WTC11 (cell line): ENCODE measurements around the gene ZNF518A. TPM values are rescaled to one million over a fixed set of nuclear protein-coding genes. Genes with fewer than 3 reads are reported as not detected.

Experiments used
- ATAC-seq: fragments of 200-7000 bp; cut with Tn5 transposase; 2 replicates; pipeline ENCODE4 v1.10.0; 2021; ENCODE audit warnings: mild to moderate bottlenecking, moderate library complexity
- CTCF ChIA-PET: fragments of 300-600 bp; sonication (Branson Sonifier 250); formaldehyde crosslinking; loops from one replicate; lab custom pipeline; 2021; ENCODE audit warnings: antibody characterized with exemption; lab: Charles Lee
- POLR2A ChIA-PET: fragments of 350-600 bp; sonication (Branson Sonifier 250); formaldehyde crosslinking; loops from one replicate; lab custom pipeline; 2021; ENCODE audit warnings: antibody characterized with exemption; lab: Charles Lee
- DNase-seq: peaks from one replicate; pipeline ENCODE4 v3.0.0; 2021; ENCODE audit warnings: low spot score
- H3K27ac Mint-ChIP-seq: 2 replicates; pipeline ENCODE4 v1.8.0; 2021; ENCODE audit warnings: mixed read lengths
- H3K27me3 Mint-ChIP-seq: 2 replicates; pipeline ENCODE4 v1.8.0; 2021; ENCODE audit warnings: low read depth, mild to moderate bottlenecking, moderate library complexity, mixed read lengths
- H3K36me3 Mint-ChIP-seq: 2 replicates; pipeline ENCODE4 v1.8.0; 2021; ENCODE audit warnings: mixed read lengths
- H3K4me1 Mint-ChIP-seq: 2 replicates; pipeline ENCODE4 v1.8.0; 2022; ENCODE audit warnings: mixed read lengths
- H3K4me3 Mint-ChIP-seq: 2 replicates; pipeline ENCODE4 v1.8.0; 2021; ENCODE audit warnings: mild to moderate bottlenecking, moderate library complexity, mixed read lengths
- H3K9me3 Mint-ChIP-seq: 2 replicates; pipeline ENCODE4 v1.8.0; 2021; ENCODE audit warnings: mixed read lengths
- HMGA2 ChIP-seq: fragments of 250-450 bp; sonication (Bioruptor Pico); IDR thresholded peaks from 2 replicates; pipeline ENCODE4 v1.4.0; 2021; ENCODE audit warnings: mild to moderate bottlenecking, moderate library complexity
- MYBL2 ChIP-seq: sonication (generic); formaldehyde crosslinking; IDR thresholded peaks from 2 replicates; pipeline ENCODE4 v1.8.1; 2023; ENCODE audit warnings: mild to moderate bottlenecking, moderate library complexity, missing genetic modification reagents
- NFE2L1 ChIP-seq: sonication (generic); formaldehyde crosslinking; IDR thresholded peaks from 2 replicates; pipeline ENCODE4 v1.8.1; 2023; ENCODE audit warnings: missing genetic modification reagents
- RELA ChIP-seq: sonication (generic); formaldehyde crosslinking; IDR thresholded peaks from 2 replicates; pipeline ENCODE4 v1.8.1; 2022; ENCODE audit warnings: missing genetic modification reagents, mild to moderate bottlenecking, borderline replicate concordance
- RORB ChIP-seq: fragments of 250-450 bp; sonication (Bioruptor Pico); IDR thresholded peaks from 2 replicates; pipeline ENCODE4 v1.9.0; 2021; ENCODE audit warnings: mild to moderate bottlenecking
- SMAD4 ChIP-seq: sonication (generic); formaldehyde crosslinking; IDR thresholded peaks from 2 replicates; pipeline ENCODE4 v1.8.0; 2022; ENCODE audit warnings: mild to moderate bottlenecking, missing genetic modification reagents
- SP1 ChIP-seq: sonication (generic); formaldehyde crosslinking; conservative IDR thresholded peaks from 2 replicates; pipeline ENCODE4 v1.8.1; 2022; ENCODE audit warnings: missing genetic modification reagents
- TEAD4 ChIP-seq: sonication (generic); formaldehyde crosslinking; IDR thresholded peaks from 2 replicates; pipeline ENCODE4 v1.8.0; 2022; ENCODE audit warnings: mild to moderate bottlenecking, missing genetic modification reagents
- ZNF138 ChIP-seq: sonication (generic); formaldehyde crosslinking; conservative IDR thresholded peaks from 2 replicates; pipeline ENCODE4 v1.8.1; 2022; ENCODE audit warnings: mild to moderate bottlenecking, moderate library complexity, missing genetic modification reagents
- ZNF219 ChIP-seq: sonication (generic); formaldehyde crosslinking; IDR thresholded peaks from 2 replicates; pipeline ENCODE4 v1.8.0; 2023; ENCODE audit warnings: missing genetic modification reagents, mild to moderate bottlenecking, borderline replicate concordance
- ZNF263 ChIP-seq: sonication (generic); formaldehyde crosslinking; IDR thresholded peaks from 2 replicates; pipeline ENCODE4 v1.8.1; 2022; ENCODE audit warnings: low read depth, mild to moderate bottlenecking, moderate library complexity, missing genetic modification reagents
- ZNF396 ChIP-seq: fragments of 250-450 bp; sonication (Bioruptor Pico); IDR thresholded peaks from 2 replicates; pipeline ENCODE4 v1.8.0; 2021; ENCODE audit warnings: mild to moderate bottlenecking, moderate library complexity, borderline replicate concordance
- total RNA-seq: library from RNA; stranded (reverse); gene quantifications from 3 replicates; pipeline ENCODE4 v1.2.3, GENCODE V29; 2021
- TF ChIP-seq, protein P1 (sequence below): sonication (generic); formaldehyde crosslinking; IDR thresholded peaks from 2 replicates; pipeline ENCODE4 v1.8.0; 2022; ENCODE audit warnings: mild to moderate bottlenecking, missing genetic modification reagents
- TF ChIP-seq, protein P2 (sequence below): sonication (generic); formaldehyde crosslinking; conservative IDR thresholded peaks from 2 replicates; pipeline ENCODE4 v1.8.1; 2023; ENCODE audit warnings: mild to moderate bottlenecking, low read depth, missing genetic modification reagents, moderate library complexity
- TF ChIP-seq, protein P3 (sequence below): sonication (generic); formaldehyde crosslinking; IDR thresholded peaks from 2 replicates; pipeline ENCODE4 v1.8.0; 2023; ENCODE audit warnings: missing genetic modification reagents, mild to moderate bottlenecking, borderline replicate concordance
- TF ChIP-seq, protein P4 (sequence below): fragments of 250-450 bp; sonication (Bioruptor Pico); IDR thresholded peaks from 2 replicates; pipeline ENCODE4 v1.9.0; 2021; ENCODE audit warnings: mild to moderate bottlenecking
- TF ChIP-seq, protein P5 (sequence below): fragments of 250-450 bp; sonication (Bioruptor Pico); IDR thresholded peaks from 2 replicates; pipeline ENCODE4 v1.8.0; 2021; ENCODE audit warnings: mild to moderate bottlenecking
- TF ChIP-seq, protein P6 (sequence below): fragments of 250-450 bp; sonication (Bioruptor Pico); conservative IDR thresholded peaks from 2 replicates; pipeline ENCODE4 v1.9.0; 2021; ENCODE audit warnings: mild to moderate bottlenecking
- TF ChIP-seq, protein P7 (sequence below): sonication (generic); formaldehyde crosslinking; IDR thresholded peaks from 2 replicates; pipeline ENCODE4 v1.8.0; 2023; ENCODE audit warnings: mild to moderate bottlenecking, missing genetic modification reagents
- TF ChIP-seq, protein P8 (sequence below): sonication (generic); formaldehyde crosslinking; IDR thresholded peaks from 2 replicates; pipeline ENCODE4 v1.8.1; 2023; ENCODE audit warnings: mild to moderate bottlenecking, missing genetic modification reagents, borderline replicate concordance

Gene ZNF518A
- total RNA-seq, 1 experiment from 2014 or later: 29.9 TPM

DNA sequence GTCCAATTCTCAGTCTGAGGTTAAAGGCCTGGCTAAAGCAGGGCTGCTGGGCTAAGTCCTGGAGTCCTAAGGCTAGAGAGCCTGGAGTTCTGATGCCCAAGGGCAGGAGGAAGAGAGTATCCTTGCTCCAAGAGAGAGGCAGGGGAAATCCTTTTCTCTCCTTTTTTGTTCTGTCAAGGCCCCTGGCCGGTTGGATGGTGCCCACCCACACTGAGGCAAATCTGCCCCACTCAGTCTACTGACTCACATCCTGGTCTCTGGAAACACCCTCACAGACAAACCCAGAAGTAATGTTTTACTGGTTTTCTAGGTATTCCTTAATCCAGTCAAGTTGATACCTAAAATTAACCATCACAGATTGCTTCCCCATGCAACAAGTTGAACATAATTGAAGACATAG lies 23.0 kb downstream of the ZNF518A start:
- Mint-ChIP-seq H3K4me1 (no peaks in the 10 kb centered on the region), H3K36me3 (peaks cover 58% of the 10 kb centered on the region), H3K27ac (no peak overlapping the region), H3K9me3 (no peaks in the 10 kb centered on the region), H3K27me3 (no peaks in the 10 kb centered on the region)
- ATAC-seq: no peak
- no peak for DNase-seq
- POLR2A ChIA-PET: no interaction called here
- TF ChIP-seq ZNF396 (CRISPR knock-in tag) (no peak), ZNF138 (CRISPR knock-in tag) (no peak), SP1 (no peak), RORB (CRISPR knock-in tag) (no peak), TEAD4 (CRISPR knock-in tag) (no peak), ZNF219 (no peak), RELA (CRISPR knock-in tag) (no peak), MYBL2 (CRISPR knock-in tag) (no peak), HMGA2 (CRISPR knock-in tag) (no peak), ZNF263 (no peak), NFE2L1 (CRISPR knock-in tag) (no peak), SMAD4 (CRISPR knock-in tag) (no peak)
- TF ChIP-seq, protein P1, sequence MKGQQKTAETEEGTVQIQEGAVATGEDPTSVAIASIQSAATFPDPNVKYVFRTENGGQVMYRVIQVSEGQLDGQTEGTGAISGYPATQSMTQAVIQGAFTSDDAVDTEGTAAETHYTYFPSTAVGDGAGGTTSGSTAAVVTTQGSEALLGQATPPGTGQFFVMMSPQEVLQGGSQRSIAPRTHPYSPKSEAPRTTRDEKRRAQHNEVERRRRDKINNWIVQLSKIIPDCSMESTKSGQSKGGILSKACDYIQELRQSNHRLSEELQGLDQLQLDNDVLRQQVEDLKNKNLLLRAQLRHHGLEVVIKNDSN (CRISPR knock-in tag): no peak
- TF ChIP-seq, protein P2, sequence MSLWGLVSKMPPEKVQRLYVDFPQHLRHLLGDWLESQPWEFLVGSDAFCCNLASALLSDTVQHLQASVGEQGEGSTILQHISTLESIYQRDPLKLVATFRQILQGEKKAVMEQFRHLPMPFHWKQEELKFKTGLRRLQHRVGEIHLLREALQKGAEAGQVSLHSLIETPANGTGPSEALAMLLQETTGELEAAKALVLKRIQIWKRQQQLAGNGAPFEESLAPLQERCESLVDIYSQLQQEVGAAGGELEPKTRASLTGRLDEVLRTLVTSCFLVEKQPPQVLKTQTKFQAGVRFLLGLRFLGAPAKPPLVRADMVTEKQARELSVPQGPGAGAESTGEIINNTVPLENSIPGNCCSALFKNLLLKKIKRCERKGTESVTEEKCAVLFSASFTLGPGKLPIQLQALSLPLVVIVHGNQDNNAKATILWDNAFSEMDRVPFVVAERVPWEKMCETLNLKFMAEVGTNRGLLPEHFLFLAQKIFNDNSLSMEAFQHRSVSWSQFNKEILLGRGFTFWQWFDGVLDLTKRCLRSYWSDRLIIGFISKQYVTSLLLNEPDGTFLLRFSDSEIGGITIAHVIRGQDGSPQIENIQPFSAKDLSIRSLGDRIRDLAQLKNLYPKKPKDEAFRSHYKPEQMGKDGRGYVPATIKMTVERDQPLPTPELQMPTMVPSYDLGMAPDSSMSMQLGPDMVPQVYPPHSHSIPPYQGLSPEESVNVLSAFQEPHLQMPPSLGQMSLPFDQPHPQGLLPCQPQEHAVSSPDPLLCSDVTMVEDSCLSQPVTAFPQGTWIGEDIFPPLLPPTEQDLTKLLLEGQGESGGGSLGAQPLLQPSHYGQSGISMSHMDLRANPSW (CRISPR knock-in tag): no peak
- TF ChIP-seq, protein P3, sequence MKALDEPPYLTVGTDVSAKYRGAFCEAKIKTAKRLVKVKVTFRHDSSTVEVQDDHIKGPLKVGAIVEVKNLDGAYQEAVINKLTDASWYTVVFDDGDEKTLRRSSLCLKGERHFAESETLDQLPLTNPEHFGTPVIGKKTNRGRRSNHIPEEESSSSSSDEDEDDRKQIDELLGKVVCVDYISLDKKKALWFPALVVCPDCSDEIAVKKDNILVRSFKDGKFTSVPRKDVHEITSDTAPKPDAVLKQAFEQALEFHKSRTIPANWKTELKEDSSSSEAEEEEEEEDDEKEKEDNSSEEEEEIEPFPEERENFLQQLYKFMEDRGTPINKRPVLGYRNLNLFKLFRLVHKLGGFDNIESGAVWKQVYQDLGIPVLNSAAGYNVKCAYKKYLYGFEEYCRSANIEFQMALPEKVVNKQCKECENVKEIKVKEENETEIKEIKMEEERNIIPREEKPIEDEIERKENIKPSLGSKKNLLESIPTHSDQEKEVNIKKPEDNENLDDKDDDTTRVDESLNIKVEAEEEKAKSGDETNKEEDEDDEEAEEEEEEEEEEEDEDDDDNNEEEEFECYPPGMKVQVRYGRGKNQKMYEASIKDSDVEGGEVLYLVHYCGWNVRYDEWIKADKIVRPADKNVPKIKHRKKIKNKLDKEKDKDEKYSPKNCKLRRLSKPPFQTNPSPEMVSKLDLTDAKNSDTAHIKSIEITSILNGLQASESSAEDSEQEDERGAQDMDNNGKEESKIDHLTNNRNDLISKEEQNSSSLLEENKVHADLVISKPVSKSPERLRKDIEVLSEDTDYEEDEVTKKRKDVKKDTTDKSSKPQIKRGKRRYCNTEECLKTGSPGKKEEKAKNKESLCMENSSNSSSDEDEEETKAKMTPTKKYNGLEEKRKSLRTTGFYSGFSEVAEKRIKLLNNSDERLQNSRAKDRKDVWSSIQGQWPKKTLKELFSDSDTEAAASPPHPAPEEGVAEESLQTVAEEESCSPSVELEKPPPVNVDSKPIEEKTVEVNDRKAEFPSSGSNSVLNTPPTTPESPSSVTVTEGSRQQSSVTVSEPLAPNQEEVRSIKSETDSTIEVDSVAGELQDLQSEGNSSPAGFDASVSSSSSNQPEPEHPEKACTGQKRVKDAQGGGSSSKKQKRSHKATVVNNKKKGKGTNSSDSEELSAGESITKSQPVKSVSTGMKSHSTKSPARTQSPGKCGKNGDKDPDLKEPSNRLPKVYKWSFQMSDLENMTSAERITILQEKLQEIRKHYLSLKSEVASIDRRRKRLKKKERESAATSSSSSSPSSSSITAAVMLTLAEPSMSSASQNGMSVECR (CRISPR knock-in tag): no peak
- TF ChIP-seq, protein P4, sequence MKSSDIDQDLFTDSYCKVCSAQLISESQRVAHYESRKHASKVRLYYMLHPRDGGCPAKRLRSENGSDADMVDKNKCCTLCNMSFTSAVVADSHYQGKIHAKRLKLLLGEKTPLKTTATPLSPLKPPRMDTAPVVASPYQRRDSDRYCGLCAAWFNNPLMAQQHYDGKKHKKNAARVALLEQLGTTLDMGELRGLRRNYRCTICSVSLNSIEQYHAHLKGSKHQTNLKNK (CRISPR knock-in tag): no peak
- TF ChIP-seq, protein P5, sequence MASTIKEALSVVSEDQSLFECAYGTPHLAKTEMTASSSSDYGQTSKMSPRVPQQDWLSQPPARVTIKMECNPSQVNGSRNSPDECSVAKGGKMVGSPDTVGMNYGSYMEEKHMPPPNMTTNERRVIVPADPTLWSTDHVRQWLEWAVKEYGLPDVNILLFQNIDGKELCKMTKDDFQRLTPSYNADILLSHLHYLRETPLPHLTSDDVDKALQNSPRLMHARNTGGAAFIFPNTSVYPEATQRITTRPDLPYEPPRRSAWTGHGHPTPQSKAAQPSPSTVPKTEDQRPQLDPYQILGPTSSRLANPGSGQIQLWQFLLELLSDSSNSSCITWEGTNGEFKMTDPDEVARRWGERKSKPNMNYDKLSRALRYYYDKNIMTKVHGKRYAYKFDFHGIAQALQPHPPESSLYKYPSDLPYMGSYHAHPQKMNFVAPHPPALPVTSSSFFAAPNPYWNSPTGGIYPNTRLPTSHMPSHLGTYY (CRISPR knock-in tag): no peak
- TF ChIP-seq, protein P6, sequence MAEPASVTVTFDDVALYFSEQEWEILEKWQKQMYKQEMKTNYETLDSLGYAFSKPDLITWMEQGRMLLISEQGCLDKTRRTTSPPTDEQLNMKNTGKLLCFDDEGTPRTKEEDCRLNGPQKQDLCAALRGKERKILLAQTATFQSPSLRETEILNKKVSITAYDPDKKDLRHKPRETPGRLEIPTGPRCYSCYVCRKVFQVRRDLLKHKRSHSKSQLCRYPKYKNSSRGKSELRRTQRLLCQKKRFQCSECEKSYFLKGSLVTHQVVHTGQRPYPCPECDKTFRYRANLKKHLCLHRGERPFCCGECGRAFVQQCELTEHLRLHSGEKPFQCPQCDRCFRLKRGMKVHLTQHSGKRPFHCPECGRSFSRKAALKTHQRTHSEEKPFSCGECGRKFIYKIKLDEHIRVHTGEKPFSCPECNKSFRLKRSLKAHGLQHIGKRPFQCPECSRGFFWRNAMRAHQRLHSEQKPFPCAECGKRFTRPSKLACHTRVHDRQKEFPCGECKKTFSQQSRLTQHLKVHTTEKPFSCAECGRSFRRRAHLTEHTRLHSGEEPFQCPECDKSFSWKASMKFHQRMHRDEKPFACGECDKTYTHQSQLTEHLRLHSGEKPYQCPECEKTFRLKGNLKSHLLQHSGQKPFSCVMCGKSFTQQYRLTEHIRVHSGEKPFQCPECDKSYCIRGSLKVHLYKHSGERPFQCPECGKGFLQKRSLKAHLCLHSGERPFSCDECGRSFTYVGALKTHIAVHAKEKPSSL (CRISPR knock-in tag): no peak
- TF ChIP-seq, protein P7, sequence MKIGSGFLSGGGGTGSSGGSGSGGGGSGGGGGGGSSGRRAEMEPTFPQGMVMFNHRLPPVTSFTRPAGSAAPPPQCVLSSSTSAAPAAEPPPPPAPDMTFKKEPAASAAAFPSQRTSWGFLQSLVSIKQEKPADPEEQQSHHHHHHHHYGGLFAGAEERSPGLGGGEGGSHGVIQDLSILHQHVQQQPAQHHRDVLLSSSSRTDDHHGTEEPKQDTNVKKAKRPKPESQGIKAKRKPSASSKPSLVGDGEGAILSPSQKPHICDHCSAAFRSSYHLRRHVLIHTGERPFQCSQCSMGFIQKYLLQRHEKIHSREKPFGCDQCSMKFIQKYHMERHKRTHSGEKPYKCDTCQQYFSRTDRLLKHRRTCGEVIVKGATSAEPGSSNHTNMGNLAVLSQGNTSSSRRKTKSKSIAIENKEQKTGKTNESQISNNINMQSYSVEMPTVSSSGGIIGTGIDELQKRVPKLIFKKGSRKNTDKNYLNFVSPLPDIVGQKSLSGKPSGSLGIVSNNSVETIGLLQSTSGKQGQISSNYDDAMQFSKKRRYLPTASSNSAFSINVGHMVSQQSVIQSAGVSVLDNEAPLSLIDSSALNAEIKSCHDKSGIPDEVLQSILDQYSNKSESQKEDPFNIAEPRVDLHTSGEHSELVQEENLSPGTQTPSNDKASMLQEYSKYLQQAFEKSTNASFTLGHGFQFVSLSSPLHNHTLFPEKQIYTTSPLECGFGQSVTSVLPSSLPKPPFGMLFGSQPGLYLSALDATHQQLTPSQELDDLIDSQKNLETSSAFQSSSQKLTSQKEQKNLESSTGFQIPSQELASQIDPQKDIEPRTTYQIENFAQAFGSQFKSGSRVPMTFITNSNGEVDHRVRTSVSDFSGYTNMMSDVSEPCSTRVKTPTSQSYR: no peak
- TF ChIP-seq, protein P8, sequence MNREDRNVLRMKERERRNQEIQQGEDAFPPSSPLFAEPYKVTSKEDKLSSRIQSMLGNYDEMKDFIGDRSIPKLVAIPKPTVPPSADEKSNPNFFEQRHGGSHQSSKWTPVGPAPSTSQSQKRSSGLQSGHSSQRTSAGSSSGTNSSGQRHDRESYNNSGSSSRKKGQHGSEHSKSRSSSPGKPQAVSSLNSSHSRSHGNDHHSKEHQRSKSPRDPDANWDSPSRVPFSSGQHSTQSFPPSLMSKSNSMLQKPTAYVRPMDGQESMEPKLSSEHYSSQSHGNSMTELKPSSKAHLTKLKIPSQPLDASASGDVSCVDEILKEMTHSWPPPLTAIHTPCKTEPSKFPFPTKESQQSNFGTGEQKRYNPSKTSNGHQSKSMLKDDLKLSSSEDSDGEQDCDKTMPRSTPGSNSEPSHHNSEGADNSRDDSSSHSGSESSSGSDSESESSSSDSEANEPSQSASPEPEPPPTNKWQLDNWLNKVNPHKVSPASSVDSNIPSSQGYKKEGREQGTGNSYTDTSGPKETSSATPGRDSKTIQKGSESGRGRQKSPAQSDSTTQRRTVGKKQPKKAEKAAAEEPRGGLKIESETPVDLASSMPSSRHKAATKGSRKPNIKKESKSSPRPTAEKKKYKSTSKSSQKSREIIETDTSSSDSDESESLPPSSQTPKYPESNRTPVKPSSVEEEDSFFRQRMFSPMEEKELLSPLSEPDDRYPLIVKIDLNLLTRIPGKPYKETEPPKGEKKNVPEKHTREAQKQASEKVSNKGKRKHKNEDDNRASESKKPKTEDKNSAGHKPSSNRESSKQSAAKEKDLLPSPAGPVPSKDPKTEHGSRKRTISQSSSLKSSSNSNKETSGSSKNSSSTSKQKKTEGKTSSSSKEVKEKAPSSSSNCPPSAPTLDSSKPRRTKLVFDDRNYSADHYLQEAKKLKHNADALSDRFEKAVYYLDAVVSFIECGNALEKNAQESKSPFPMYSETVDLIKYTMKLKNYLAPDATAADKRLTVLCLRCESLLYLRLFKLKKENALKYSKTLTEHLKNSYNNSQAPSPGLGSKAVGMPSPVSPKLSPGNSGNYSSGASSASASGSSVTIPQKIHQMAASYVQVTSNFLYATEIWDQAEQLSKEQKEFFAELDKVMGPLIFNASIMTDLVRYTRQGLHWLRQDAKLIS (CRISPR knock-in tag): no peak
- TF ChIP-seq, all 79 proteins: peak for 0
- no peak overlapping the region for H3K4me3 Mint-ChIP-seq
- CTCF ChIA-PET: no interaction called here
